NCI-H187 (cell line): ENCODE data around the gene ARHGAP11A.
"Not testable (repeated sequence)": the region's sequence is repeated elsewhere in the genome, so short reads cannot be mapped to it uniquely, and the experiment has no call there.

Source experiments
- DNase-seq, 2 experiments: peaks; one replicate each; lab custom pipeline; 2025; lab: John Stamatoyannopoulos, UW

ARHGAP11A gene

GRCh38 chr15:32615051-32615870 is at the start of gene ARHGAP11A:
Gene ARHGAP11A (plus strand): TSS chr15:32615504. CDS start chr15:32616212, 708 bp downstream.
- not testable (repeated sequence) for DNase-seq

GRCh38 chr15:32568988-32569387 is 46.3 kb upstream of the ARHGAP11A start:
- not testable (repeated sequence) for DNase-seq

DNA sequence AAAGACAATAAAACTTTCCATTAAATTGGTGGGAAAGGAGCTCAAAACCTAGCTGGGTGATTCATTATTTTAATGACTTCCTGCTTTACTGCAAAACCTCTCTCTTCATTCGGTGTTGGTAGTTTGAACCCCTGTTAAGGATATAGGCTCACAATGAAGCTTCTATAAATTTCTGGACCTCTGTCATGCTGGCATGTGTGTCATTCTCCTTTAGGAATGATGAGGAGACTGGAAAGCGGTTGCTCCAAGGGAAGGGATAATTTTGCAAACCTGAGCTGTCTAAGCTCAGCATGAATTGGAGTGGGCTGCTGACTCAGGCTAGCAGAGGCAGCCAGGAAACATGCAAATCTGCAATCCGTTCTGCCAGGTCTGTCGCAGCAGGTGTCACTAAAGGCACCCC is 36.8 kb upstream of the ARHGAP11A start:
- not testable (repeated sequence) for DNase-seq

GRCh38 chr15:32585844-32586243 is 29.5 kb upstream of the ARHGAP11A start:
- not testable (repeated sequence) for DNase-seq

- DNase-seq = not testable (repeated sequence)
Observed at GRCh38 chr15:32593151-32593550, 22.2 kb upstream of the ARHGAP11A start, which contains the start of gene GOLGA8N. Gene GOLGA8N (plus strand): TSS chr15:32593456.

- not testable (repeated sequence) for DNase-seq
Observed at GRCh38 chr15:32609518-32609917, 5.8 kb upstream of the ARHGAP11A start.

DNA sequence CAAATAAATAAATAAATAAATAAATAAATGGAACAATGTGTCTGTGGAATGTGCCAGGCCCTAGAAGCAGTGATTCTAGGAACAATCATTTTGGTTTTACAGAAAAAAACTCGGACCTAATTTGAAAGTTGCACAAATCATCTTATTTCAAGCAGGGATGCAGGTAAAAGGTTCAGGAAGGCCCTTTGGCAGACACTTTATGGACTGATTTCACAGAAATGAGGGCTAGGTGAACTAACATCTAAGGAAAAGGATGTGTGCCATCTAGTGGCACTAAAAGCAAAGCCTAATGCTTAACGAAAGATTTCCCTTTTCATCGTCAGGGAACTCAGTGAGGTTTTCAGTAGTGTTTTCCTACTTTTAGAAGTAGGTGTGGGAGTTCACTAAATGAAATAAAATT is 4.6 kb upstream of the ARHGAP11A start:
- not testable (repeated sequence) for DNase-seq

DNA sequence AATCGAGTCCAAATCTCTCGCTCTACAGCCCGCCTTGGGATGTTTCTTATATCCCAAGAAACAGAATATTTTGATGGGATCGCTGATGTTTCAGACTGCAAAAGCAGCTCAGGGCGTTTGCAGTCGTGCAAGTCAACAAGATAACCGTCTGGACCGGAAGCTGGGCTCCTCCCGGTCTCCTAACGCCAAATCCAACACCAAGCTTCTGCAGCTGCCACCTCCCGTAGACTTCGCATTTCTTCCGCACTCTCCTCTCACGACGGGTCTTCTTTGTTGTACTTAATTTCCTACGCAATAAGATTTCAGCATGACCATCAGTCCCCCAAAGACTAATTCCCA is 623 bp upstream of the ARHGAP11A start:
- DNase-seq = not testable (repeated sequence)

DNA sequence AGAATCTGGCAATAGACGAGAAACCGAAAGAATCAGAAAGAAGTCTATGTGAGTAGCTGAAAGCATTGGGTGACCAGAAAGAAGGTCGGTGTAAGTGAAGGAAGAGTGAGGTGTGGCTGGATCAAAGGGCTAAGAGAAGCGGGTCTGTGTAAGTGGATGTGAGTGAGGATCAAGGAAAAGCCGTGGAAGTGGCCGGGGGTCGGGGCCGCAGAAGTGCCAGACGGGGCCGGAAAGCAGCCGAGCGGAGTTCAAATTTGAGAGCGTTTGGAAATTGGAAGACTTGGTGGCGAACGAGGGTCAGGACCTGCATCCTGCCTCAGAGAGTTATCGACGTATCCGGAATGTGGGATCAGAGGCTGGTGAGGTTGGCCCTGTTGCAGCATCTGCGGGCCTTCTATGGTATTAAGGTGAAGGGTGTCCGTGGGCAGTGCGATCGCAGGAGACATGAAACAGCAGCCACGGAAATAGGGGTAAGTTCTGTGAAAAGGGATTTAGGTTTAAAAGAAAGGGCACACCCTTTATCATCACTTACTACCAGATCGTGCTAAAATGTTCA is 645 bp downstream of the ARHGAP11A start:
- DNase-seq = not testable (repeated sequence)

- DNase-seq = no peak
Observed at GRCh38 chr15:32636410-32636809, 21.1 kb downstream of the ARHGAP11A start.

DNA sequence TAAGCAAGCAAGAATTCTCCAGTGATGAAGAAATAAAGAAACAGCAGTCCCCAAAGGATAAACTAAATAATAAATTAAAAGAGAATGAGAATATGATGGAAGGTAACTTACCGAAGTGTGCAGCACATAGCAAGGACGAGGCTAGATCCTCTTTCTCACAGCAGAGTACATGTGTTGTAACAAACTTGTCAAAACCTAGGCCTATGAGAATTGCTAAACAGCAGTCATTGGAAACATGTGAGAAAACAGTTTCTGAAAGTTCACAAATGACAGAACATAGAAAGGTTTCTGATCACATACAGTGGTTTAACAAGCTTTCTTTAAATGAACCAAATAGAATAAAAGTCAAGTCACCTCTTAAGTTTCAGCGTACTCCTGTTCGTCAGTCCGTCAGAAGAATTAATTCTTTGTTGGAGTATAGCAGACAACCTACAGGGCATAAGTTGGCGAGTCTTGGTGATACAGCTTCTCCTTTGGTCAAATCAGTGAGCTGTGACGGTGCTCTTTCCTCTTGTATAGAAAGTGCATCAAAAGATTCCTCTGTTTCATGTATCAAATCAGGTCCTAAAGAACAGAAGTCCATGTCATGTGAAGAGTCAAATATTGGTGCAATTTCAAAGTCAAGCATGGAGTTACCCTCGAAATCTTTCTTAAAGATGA is 21.7 kb downstream of the ARHGAP11A start:
- no peak for DNase-seq

- no peak for DNase-seq
Observed at GRCh38 chr15:32637704-32638103, 22.4 kb downstream of the ARHGAP11A start.

- peak; percentile 52 to 67 for DNase-seq
Observed at GRCh38 chr15:32641517-32642059, 26.3 kb downstream of the ARHGAP11A start, which contains the start of gene SCG5. Gene SCG5 (plus strand): TSS chr15:32641710. CDS start chr15:32643593, 1,883 bp downstream.

- no peak for DNase-seq
Observed at GRCh38 chr15:32642667-32643435, 27.5 kb downstream of the ARHGAP11A start.

DNA sequence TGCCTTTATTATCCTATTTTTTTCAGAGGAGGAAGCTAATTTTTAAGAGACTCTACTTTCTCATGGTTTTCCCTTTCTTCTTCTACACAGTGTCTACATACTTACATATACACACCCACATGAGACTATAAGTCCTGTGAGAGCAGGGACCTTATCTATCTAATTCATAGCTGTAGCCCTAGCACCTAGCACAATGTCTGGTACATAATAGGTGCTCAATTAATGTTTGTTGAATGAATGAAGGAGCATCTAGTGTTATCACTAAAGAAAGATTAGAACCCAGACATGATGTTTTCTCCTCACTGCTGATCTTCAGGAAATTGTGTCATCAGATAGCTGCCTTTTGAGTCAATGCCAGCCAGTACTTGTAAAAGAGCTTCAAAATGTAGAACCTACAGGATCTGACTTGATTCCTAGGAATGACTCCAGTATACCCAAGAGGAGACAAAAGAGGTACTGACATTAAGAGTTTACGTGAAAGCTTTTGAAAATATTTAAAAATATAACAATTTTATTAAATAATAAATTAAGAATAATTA is 28.7 kb downstream of the ARHGAP11A start:
- no peak for DNase-seq

GRCh38 chr15:32646291-32646690 is 31.0 kb downstream of the ARHGAP11A start:
- peak in 1 of 2 experiments; percentile 5 for DNase-seq

- no peak for DNase-seq
Observed at GRCh38 chr15:32649342-32649741, 34.0 kb downstream of the ARHGAP11A start.

DNA sequence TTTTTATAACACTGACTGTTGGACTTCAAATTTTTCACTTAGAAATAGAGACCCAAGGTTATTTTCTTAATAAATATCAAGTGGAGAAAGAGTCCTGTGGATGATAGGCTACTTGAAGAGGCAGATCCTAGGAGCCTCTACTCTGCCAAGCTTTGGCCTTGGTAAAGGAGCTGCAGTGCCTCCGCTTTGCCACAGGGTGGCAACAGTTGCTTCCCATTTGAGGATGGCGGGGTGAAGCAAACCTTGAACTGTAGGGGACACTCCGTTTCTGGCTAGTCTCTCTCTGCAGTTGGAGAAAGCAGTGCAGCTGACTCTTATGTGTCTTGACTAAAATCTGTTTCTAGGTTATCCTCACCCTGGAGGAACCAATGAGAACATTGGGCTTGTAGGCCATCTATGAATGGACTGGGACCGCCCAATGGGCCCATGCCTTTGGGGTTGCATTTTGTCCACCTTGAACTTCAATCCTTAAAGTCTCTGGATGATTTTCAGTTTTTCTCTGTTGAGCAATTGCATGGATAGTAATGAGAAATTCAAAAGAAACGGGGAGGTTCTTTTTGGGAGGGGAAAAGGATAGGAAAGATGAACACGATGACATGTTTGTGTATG is 36.0 kb downstream of the ARHGAP11A start:
- peak in 1 of 2 experiments; percentile 6 for DNase-seq

- DNase-seq = no peak
Observed at GRCh38 chr15:32652178-32652577, 36.9 kb downstream of the ARHGAP11A start.

GRCh38 chr15:32656091-32656490 is 40.8 kb downstream of the ARHGAP11A start:
- no peak for DNase-seq

- DNase-seq = no peak
Observed at GRCh38 chr15:32656496-32656895, 41.2 kb downstream of the ARHGAP11A start.
